HG03060 (cell line): ENCODE data around the gene HES4.
"Not testable (repeated sequence)": the region's sequence is repeated elsewhere in the genome, so short reads cannot be mapped to it uniquely, and the experiment has no call there.

Experiments used
- ATAC-seq: cut with Tn5 transposase; IDR thresholded peaks from one replicate; pipeline ENCODE4 v1.9.1; 2021; ENCODE audit warnings: low read depth, moderate number of reproducible peaks; ENCODE audit not compliant: unreplicated experiment

HES4 gene

DNA sequence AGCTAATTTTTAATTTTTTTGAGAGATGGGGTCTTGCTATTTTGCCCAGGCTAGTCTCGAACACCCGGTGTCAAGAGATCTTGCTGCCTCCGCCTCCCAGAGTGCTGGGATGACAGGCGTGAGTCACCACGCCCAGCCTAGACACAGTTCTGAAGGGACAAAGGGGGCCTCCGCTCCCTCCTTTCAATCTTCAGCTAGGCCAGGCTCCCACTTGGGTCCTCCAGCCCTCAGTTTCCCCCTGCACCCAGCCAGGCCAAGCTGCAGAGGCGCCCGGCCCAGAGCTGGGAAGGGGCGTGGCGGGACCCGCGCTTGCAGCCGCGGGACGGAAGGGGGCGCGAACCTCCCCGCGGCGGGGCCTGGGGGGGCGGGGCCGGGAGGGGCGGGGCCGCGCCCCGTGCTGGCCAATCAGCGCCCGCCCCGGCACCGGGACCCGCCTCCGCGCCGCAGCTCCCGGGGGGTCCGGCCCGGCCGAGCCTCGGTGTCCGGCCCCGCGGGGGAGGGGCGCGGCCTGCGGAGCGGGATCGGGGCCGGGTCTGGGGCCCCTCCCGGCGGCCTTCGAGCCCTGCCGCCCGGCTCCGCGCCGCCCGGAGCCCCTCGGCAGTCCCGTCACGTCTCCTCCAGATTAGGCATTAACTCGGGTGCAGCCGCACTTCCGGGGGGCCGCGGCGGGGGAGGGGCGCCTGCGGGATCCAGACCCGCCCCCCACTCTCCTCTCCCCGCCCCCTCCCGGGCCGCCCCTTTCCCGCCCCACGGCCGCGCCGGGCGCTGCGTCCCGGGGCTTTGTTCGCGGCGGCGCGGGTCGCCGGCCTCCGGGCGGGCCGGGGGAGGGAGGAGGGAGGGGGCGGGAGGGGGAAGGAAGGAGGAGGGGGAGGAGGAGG is 19.5 kb upstream of the HES4 start:
- peak; percentile 35 for ATAC-seq

GRCh38 chr1:1018321-1018685 is 18.4 kb upstream of the HES4 start:
- ATAC-seq = not testable (repeated sequence)

DNA sequence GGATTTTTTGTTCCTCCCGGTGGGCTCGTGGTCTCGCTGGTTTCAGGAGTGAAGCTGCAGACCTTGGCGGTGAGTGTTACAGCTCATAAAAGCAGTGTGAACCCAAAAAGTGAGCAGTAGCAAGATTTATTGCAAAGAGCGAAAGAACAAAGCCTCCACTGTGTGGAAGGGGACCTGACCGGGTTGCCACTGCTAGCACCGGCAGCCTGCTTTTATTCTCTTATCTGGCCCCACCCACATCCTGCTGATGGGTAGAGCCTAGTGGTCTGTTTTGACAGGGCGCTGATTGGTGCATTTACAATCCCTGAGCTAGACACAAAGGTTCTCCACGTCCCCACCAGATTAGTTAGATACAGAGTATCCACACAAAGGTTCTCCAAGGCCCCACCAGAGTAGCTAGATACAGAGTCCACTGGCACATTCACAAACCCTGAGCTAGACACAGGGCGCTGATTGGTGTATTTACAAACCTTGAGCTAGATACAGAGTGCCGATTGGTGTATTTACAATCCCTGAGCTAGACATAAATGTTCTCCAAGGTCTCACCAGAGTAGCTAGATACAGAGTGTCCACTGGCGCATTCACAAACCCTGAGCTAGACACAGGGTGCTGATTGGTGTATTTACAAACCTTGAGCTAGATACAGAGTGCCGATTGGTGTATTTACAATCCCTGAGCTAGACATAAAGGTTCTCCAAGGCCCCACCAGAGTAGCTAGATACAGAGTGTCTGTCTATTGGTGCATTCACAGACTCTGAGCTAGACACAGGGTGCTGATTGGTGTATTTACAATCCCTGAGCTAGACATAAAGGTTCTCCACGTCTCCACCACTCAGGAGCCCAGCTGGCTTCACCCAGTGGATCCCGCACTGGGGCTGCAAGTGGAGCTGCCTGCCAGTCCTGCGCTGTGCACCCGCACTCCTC is 17.8 kb upstream of the HES4 start:
- ATAC-seq = not testable (repeated sequence)

DNA sequence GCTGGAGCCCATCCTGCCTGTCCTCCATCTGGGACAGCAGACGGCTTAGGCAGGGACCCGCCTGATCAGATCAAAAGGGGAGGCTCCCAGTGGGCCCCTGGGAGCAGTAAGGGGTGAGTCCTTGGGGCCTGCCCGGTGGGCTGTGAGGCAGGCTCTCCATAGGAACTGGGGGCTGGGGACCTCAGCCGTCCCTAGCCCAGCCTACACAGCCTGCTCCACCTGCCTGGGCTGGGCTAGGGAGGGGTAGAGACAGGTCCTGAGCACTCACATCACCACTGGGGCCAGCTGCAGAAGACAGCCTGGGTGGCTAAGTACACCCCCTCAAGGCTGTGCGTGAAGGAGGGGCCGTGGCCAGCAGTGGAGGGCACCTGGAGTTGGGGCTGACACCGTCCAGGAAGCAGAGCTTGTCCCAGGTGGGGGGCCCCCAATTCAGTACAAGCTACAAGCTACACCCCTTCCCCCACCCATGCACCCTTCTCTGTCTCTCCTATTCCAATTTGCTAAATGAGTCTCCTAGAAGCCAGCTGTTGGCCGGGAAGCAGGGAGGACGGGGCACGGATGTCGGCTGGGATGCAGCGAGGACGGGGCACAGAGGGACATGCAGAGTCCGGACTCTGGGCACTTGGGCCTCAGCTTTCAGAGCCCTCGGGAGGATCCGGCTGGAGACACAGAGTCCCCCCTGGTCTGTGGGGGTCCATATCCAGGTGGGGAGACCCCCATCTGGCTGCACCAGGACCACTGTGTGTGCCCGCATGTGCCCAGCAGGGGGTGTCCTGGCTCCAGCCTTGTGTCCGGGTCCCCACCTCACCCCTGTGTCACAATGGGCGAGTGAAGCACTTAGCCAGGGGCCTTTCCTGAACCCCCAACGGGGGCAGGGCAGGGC is 15.1 kb upstream of the HES4 start:
- ATAC-seq = no peak

- ATAC-seq = no peak
Measured at GRCh38 chr1:1013922-1014648, 14.2 kb upstream of the HES4 start.

DNA sequence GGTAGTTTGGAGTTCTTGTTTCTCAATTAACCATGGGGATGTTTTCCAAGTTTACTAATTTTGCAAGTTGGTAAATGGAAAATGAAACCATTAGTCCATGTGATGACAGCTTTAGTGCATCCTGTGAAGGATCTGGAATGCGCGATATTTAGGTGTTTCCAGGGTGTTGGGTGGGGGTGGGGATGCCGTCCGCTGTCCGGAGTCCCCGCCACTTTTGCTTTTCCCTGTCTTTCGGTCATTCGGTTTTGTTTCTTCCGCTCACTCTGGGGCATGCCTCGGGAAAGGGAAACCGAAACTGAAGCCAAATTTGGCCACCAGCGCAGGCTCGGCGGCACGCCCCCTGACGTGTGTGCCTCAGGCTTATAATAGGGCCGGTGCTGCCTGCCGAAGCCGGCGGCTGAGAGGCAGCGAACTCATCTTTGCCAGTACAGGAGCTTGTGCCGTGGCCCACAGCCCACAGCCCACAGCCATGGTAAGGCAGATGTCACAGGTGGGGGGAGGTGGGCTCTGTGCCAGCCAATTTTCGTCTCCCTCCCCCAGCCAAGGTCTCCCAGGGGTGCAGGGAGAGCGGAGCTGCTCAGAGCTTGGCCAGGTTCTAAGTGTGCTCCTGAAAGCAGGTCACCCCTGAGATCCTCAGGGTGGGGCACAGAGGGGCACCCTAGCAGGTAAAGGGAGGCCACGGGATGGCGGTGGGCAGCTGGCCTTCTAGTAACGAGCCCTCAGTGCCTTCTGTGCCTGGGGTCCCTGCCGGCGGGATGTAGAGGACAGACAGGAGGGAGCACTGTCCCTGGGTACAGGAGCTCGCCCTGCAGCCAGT is 13.4 kb upstream of the HES4 start, which contains the start of gene ISG15:
ISG15 (plus strand) TSS at position 393 of the 817 bp plus-strand sequence; CDS start at position 470, 77 bp downstream.
- ATAC-seq = no peak

GRCh38 chr1:1012736-1013104 is 12.8 kb upstream of the HES4 start:
- ATAC-seq = not testable (repeated sequence)

DNA sequence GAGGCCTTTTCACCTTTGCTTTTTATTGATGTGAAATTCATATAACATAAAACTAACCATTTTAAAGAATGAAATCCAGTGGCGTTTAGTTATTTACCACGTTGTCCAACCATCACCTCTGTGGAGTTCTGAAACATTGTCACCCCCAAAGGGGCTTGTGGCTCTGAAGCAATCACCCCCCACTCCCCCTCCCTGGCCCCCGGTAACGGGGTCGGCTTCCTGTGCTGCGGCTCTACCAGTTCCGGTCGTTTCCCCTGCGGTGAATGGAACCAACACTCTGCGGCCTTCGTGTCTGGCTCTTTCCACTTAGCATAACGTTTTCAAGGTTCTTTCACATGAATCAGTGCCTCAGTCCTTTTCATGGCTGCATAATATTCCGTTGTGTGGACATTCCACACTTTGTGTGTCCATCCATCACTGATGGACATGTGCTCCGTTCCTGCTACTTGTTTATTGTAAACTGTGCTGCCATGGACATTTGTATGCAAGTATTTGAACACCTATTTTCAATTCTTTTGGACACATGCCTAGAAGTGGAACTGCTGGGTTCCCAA is 11.6 kb upstream of the HES4 start:
- ATAC-seq = no peak

GRCh38 chr1:1010131-1010530 is 10.2 kb upstream of the HES4 start:
- ATAC-seq = not testable (repeated sequence)

DNA sequence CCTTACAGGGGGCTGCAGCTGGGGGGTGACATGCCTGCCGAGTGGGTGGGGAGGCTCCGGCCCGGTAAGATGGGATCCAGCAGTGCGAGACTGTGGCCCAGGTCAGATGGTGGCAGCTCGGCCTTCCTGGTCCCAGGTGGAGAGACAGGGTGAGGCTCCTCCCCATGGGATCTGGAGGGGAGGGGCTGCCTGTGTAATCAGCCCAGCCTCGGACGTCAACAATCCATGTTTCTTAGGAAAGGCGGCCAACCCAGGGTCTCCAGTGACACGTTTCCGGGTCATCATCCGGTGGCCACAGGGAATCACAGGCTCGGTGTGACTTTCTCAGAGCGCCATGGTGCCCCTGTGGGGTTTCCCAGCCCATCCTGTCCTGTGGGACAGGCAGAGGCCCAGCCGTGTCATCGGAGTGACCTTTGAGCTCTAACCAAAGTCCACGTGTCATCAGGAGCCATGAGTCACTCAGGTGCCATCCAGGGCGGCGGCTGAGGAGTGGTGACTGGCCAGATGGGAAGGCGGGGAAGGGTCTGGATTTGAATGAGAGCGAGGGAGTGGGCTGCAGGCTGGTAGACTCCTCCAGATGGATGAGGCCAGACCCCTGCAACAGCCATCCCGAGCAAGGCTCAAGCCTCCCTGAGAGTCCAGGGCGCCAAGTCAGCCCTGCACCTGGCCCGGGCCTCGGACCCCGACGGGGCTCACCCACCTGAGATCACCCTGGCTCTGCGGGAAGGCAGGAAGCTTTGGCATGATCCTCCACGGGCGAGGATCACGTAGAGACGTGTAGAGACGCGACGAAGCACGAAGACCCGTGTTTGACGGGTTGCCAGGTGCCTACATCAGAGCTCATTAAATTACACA is 6.6 kb upstream of the HES4 start:
- ATAC-seq = no peak

DNA sequence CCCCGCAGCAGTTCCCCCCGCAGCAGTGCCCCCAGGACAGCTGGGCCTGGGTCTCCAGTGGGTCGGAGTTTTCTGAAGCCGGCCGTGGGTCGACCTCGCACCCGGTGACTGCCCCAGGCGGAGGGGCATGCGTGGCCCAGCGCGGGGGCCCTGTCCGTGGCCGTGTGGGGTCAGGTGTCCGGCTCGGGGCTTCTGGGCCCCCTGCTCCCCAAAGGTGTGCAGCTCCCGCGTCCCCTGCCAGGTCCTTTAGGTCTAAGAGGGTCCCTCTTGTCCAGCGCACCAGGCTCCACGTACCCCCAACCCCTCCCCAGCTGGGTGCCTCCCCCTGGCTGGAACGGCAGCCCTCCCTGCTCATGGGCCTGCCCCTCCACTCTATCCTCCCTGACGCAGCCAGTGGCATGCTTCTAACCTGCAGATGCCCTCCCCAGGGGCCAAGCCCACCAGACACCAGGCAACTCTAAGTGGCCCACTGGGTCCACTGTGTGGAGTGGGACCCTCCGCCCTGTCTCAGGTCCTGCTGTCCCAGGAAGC is 5.9 kb upstream of the HES4 start:
- no peak for ATAC-seq

DNA sequence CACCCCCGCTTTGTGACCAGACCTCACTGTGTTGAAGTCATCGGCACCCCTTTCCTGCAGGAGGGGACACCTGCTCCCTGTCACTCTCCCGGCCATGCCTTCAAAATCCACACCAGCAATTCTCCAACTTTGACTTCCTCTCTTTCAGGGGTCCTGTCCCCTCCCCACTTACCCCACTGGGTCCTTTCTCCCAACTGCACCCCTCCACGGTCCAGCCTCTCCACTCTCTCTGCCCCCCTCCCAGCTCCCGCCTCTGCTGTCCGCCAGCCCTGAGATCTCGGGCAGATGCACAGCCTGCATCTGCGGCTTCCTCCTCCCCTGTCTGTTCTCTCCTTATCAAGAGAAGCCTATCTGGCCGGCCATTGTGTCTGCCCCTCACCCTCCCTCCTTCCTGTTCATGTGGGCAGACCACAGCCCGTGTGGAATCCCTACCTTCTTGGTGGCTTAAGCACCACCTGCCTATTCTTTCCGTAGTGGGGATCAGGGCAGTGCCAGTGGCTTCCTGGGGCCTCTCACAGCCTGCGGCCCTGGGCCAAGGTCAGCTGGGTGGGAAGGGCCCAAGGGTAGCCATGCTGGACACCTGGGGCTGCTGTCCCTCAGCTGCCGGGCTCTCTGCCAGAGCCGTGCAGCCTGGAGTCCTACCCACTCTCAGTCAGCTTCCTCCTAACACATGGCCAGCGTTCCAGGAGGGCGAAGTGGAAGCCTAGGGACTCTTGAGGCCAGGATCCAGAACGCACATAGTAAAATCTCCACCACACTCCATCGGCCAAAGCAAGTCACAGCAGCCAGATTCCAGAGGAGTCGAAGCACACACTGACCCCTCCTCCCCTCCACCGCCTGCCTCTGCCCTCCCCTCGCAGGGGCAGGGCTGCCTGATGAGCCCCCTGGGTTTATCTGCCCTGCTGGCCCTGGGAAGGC is 5.1 kb upstream of the HES4 start:
- no peak for ATAC-seq

GRCh38 chr1:1004420-1004779 is 4.5 kb upstream of the HES4 start:
- ATAC-seq = no peak

- no peak for ATAC-seq
Measured at GRCh38 chr1:1003618-1004419, 3.9 kb upstream of the HES4 start.

DNA sequence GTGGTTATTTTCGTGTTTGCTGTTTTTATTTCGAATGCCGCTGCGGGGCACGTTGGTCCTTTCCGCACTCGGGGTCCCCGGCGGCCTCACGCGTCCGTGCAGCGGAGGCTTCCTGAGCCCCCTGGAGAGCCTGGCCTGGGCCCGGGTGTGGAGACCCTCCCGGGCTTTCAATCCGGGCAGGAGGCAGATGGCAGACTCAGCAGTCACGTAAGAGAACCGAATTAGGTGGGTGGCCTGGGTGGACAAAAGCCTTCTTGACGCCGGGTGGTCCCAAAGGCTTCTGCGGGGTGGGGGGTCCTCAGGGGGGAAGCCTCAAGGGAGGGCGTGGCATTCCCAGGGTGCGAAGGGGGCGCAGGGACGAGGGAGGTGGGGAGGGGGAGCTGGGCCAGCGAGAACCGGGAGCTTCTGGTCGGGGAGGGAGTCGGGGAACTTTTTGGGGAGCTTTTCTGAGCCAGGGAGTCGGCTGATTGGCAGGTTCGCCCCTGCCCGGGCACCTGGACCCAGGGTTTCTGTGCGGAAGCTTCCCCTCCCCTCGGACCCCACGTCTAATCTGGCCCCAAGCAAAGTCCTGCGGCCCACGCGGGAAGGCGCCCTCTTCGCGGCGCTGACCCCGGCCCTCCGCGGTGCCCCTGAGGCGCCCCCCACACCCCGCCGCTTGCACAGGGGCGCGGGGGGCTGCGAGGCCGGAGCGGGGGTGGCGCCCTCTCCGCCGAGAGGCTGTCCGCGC is 1.3 kb upstream of the HES4 start:
- no peak for ATAC-seq
